C4-2B (cell line): ENCODE measurements around the gene SLC1A4.

Experiments
- ZFX ChIP-seq: fragments of 450-650 bp; IDR thresholded peaks from 2 replicates; pipeline ENCODE4 v1.6.1; 2017
- TF ChIP-seq, protein P1 (sequence below): fragments of 450-650 bp; conservative IDR thresholded peaks from 2 replicates; pipeline ENCODE4 v1.5.1; 2017; ENCODE audit warnings: mild to moderate bottlenecking

DNA sequence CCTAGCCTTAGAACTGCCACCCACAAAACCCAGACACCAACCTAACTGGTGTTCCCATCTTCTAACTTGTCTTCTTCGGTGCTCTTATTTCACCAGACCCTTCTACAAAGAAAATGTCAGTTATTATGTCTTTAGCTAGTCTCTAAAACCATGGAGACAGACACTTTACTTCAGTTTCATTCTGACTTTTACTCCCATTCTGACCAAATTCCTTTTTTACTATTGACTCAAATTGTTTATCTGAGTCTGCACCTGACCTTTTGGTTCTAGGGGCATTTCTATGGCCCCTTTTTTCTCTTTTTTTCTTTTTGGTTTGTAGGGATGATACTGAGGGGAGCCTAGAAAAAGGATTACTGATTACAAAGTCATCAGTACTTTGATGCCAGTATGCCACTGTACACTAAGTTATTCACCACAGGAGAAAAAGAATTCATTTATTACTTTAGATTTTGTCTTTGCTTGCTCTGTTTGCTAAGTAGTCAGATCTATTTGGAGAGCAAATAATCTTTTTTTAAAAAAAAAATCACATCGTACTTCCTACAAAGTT is 6.8 kb upstream of the SLC1A4 start:
- TF ChIP-seq, protein P1, sequence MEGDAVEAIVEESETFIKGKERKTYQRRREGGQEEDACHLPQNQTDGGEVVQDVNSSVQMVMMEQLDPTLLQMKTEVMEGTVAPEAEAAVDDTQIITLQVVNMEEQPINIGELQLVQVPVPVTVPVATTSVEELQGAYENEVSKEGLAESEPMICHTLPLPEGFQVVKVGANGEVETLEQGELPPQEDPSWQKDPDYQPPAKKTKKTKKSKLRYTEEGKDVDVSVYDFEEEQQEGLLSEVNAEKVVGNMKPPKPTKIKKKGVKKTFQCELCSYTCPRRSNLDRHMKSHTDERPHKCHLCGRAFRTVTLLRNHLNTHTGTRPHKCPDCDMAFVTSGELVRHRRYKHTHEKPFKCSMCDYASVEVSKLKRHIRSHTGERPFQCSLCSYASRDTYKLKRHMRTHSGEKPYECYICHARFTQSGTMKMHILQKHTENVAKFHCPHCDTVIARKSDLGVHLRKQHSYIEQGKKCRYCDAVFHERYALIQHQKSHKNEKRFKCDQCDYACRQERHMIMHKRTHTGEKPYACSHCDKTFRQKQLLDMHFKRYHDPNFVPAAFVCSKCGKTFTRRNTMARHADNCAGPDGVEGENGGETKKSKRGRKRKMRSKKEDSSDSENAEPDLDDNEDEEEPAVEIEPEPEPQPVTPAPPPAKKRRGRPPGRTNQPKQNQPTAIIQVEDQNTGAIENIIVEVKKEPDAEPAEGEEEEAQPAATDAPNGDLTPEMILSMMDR = no peak
- TF ChIP-seq ZFX = no peak
